Measurements from ENCODE around the gene IL4R. TPM values are rescaled to one million over a fixed set of nuclear protein-coding genes. Genes with fewer than 3 reads are reported as not detected.
A peak's percentile ranks its signal among the peaks of the same experiment; 100 is the strongest.

IL4R gene
- total and polyA plus RNA-seq, 2 of the 13 experiments (the other 11 are each of a cell fraction or from before 2014, with no cell fraction given): 15.9 to 49.6 TPM

DNA sequence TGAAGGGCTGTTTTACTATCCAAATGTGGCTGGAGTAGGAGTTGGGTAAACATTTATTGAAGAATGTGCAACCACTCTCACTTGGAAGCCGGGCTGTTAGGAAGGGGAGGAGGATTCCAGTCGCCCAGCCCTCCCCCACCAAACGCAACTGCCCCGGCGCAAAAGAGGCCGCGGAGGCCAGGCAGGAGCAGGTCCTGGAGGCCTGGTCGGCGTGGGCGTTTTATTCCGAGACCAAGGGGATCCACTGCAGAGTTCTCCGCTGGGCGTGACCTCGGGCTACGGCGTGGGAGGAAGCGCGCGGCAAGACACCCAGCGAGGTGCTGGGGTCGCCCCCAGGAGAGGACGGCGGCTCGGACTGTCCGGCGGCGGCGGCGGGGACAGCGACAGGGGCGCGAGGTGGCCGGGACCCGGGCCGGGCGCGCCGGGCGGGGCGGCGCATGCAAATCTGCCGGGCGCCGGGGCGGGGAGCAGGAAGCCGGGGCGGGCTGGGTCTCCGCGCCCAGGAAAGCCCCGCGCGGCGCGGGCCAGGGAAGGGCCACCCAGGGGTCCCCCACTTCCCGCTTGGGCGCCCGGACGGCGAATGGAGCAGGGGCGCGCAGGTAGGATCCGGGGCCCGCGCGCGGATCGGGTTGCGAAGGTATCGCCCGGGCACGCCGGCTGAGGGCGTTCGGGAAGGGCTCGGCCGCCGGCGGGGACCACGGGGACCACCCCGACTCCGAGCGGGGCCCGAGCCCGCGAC is at the start of gene IL4R (continued):
- TF ChIP-seq, protein P1, sequence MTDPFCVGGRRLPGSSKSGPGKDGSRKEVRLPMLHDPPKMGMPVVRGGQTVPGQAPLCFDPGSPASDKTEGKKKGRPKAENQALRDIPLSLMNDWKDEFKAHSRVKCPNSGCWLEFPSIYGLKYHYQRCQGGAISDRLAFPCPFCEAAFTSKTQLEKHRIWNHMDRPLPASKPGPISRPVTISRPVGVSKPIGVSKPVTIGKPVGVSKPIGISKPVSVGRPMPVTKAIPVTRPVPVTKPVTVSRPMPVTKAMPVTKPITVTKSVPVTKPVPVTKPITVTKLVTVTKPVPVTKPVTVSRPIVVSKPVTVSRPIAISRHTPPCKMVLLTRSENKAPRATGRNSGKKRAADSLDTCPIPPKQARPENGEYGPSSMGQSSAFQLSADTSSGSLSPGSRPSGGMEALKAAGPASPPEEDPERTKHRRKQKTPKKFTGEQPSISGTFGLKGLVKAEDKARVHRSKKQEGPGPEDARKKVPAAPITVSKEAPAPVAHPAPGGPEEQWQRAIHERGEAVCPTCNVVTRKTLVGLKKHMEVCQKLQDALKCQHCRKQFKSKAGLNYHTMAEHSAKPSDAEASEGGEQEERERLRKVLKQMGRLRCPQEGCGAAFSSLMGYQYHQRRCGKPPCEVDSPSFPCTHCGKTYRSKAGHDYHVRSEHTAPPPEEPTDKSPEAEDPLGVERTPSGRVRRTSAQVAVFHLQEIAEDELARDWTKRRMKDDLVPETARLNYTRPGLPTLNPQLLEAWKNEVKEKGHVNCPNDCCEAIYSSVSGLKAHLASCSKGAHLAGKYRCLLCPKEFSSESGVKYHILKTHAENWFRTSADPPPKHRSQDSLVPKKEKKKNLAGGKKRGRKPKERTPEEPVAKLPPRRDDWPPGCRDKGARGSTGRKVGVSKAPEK (CRISPR knock-in tag; IDR thresholded peaks at IDR 0.05; ENCODE audit: borderline replicate concordance): peak; percentile 85
- 0 out of 2 replicates have a peak, but pooled peaks have one; percentile 8 for TF ChIP-seq RBAK (CRISPR knock-in tag; IDR thresholded peaks at IDR 0.05)
- peak; percentile 58; the same call in 1 of the 2 replicates for TF ChIP-seq RFXANK (CRISPR knock-in tag; IDR thresholded peaks at IDR 0.05)
- TF ChIP-seq, protein P2, sequence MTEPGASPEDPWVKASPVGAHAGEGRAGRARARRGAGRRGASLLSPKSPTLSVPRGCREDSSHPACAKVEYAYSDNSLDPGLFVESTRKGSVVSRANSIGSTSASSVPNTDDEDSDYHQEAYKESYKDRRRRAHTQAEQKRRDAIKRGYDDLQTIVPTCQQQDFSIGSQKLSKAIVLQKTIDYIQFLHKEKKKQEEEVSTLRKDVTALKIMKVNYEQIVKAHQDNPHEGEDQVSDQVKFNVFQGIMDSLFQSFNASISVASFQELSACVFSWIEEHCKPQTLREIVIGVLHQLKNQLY (CRISPR knock-in tag; IDR thresholded peaks at IDR 0.05): no peak
- no peak for TF ChIP-seq PTBP1 (IDR thresholded peaks at IDR 0.05; ENCODE audit: low read depth, low read length, poor library complexity, severe bottlenecking)
- TF ChIP-seq, protein P3, sequence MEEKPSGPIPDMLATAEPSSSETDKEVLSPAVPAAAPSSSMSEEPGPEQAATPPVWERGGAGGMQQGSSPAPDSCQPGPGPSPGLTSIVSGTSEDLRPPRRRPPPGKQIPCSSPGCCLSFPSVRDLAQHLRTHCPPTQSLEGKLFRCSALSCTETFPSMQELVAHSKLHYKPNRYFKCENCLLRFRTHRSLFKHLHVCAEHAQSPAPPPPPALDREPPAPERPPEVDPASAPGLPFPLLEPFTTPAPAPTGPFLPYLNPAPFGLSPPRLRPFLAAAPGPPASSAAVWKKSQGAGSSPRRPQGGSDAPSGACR (CRISPR knock-in tag; IDR thresholded peaks at IDR 0.05): no peak
- TF ChIP-seq, protein P4, sequence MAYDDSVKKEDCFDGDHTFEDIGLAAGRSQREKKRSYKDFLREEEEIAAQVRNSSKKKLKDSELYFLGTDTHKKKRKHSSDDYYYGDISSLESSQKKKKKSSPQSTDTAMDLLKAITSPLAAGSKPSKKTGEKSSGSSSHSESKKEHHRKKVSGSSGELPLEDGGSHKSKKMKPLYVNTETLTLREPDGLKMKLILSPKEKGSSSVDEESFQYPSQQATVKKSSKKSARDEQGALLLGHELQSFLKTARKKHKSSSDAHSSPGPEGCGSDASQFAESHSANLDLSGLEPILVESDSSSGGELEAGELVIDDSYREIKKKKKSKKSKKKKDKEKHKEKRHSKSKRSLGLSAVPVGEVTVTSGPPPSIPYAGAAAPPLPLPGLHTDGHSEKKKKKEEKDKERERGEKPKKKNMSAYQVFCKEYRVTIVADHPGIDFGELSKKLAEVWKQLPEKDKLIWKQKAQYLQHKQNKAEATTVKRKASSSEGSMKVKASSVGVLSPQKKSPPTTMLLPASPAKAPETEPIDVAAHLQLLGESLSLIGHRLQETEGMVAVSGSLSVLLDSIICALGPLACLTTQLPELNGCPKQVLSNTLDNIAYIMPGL (CRISPR knock-in tag; IDR thresholded peaks at IDR 0.05; ENCODE audit: borderline replicate concordance in 1 of 2, low read depth in 1 of 2): peak; percentile 60 to 76
- TF ChIP-seq ZNF329 (CRISPR knock-in tag; IDR thresholded peaks at IDR 0.05; ENCODE audit: low read depth): peak; percentile 52; the same call in 1 of the 2 replicates
- TF ChIP-seq SALL2 (CRISPR knock-in tag; IDR thresholded peaks at IDR 0.05): peak; percentile 67; the same call in 1 of the 2 replicates
- TF ChIP-seq, protein P5, sequence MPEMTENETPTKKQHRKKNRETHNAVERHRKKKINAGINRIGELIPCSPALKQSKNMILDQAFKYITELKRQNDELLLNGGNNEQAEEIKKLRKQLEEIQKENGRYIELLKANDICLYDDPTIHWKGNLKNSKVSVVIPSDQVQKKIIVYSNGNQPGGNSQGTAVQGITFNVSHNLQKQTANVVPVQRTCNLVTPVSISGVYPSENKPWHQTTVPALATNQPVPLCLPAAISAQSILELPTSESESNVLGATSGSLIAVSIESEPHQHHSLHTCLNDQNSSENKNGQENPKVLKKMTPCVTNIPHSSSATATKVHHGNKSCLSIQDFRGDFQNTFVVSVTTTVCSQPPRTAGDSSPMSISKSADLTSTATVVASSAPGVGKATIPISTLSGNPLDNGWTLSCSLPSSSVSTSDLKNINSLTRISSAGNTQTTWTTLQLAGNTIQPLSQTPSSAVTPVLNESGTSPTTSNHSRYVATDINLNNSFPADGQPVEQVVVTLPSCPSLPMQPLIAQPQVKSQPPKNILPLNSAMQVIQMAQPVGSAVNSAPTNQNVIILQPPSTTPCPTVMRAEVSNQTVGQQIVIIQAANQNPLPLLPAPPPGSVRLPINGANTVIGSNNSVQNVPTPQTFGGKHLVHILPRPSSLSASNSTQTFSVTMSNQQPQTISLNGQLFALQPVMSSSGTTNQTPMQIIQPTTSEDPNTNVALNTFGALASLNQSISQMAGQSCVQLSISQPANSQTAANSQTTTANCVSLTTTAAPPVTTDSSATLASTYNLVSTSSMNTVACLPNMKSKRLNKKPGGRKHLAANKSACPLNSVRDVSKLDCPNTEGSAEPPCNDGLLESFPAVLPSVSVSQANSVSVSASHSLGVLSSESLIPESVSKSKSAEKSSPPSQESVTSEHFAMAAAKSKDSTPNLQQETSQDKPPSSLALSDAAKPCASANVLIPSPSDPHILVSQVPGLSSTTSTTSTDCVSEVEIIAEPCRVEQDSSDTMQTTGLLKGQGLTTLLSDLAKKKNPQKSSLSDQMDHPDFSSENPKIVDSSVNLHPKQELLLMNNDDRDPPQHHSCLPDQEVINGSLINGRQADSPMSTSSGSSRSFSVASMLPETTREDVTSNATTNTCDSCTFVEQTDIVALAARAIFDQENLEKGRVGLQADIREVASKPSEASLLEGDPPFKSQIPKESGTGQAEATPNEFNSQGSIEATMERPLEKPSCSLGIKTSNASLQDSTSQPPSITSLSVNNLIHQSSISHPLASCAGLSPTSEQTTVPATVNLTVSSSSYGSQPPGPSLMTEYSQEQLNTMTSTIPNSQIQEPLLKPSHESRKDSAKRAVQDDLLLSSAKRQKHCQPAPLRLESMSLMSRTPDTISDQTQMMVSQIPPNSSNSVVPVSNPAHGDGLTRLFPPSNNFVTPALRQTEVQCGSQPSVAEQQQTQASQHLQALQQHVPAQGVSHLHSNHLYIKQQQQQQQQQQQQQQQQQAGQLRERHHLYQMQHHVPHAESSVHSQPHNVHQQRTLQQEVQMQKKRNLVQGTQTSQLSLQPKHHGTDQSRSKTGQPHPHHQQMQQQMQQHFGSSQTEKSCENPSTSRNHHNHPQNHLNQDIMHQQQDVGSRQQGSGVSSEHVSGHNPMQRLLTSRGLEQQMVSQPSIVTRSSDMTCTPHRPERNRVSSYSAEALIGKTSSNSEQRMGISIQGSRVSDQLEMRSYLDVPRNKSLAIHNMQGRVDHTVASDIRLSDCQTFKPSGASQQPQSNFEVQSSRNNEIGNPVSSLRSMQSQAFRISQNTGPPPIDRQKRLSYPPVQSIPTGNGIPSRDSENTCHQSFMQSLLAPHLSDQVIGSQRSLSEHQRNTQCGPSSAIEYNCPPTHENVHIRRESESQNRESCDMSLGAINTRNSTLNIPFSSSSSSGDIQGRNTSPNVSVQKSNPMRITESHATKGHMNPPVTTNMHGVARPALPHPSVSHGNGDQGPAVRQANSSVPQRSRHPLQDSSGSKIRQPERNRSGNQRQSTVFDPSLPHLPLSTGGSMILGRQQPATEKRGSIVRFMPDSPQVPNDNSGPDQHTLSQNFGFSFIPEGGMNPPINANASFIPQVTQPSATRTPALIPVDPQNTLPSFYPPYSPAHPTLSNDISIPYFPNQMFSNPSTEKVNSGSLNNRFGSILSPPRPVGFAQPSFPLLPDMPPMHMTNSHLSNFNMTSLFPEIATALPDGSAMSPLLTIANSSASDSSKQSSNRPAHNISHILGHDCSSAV (CRISPR knock-in tag; IDR thresholded peaks at IDR 0.05; ENCODE audit: borderline replicate concordance): no peak

All from HepG2 (cell line).